GM21447 (cell line): ENCODE results near the gene SAMMSON.

Experiments
- ATAC-seq: cut with Tn5 transposase; IDR thresholded peaks from one replicate; pipeline ENCODE4 v1.9.1; 2021; ENCODE audit not compliant: unreplicated experiment

SAMMSON gene

GRCh38 chr3:70085613-70086012 lies 86.1 kb downstream of the SAMMSON start:
- no peak for ATAC-seq

- ATAC-seq: no peak
Observed at GRCh38 chr3:70086336-70086735, 86.8 kb downstream of the SAMMSON start.

- no peak for ATAC-seq
Observed at GRCh38 chr3:70090322-70090913, 90.9 kb downstream of the SAMMSON start.

- ATAC-seq: no peak
Observed at GRCh38 chr3:70094197-70094596, 94.7 kb downstream of the SAMMSON start.

GRCh38 chr3:70095260-70095659 lies 95.7 kb downstream of the SAMMSON start:
- ATAC-seq: no peak

GRCh38 chr3:70096376-70097066 lies 97.0 kb downstream of the SAMMSON start:
- peak; percentile 96 for ATAC-seq

- ATAC-seq: no peak
Observed at GRCh38 chr3:70097084-70097483, 97.6 kb downstream of the SAMMSON start.

- ATAC-seq: no peak
Observed at GRCh38 chr3:70108072-70108471, 108.5 kb downstream of the SAMMSON start.

- ATAC-seq: no peak
Observed at GRCh38 chr3:70108546-70108945, 109.0 kb downstream of the SAMMSON start.

GRCh38 chr3:70110066-70110465 lies 110.5 kb downstream of the SAMMSON start:
- ATAC-seq: no peak

GRCh38 chr3:70111411-70111810 lies 111.9 kb downstream of the SAMMSON start:
- no peak for ATAC-seq

- ATAC-seq: no peak
Observed at GRCh38 chr3:70112751-70113150, 113.2 kb downstream of the SAMMSON start.

GRCh38 chr3:70114431-70114830 lies 114.9 kb downstream of the SAMMSON start:
- ATAC-seq: no peak

GRCh38 chr3:70119879-70120278 lies 120.3 kb downstream of the SAMMSON start:
- no peak for ATAC-seq
